ENCODE data around the gene JAKMIP3.

The JAKMIP3 gene

DNA sequence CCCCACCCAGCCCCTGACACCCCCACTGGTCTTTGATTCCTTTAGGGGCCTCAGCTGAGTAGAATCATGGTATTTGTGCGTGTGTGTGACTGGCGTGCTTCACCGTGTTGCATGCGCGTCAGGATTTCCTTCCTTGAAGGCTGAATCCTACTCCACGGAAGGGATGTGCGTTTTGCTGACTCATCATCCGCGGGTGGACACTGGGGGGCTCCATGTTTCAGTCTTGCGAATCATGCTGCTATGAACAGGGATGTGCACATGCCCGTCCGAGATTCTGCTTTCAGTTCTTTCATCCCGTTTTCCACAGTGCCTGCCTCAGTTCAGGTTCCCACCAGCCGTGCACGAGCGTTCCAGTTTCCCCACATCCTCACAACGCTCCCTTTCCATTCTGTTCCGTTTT is 20.9 kb upstream of the JAKMIP3 start:
- DNase-seq = no peak

- peak; percentile 23 for DNase-seq
Measured at GRCh38 chr10:132045324-132045723, 20.4 kb upstream of the JAKMIP3 start.

DNA sequence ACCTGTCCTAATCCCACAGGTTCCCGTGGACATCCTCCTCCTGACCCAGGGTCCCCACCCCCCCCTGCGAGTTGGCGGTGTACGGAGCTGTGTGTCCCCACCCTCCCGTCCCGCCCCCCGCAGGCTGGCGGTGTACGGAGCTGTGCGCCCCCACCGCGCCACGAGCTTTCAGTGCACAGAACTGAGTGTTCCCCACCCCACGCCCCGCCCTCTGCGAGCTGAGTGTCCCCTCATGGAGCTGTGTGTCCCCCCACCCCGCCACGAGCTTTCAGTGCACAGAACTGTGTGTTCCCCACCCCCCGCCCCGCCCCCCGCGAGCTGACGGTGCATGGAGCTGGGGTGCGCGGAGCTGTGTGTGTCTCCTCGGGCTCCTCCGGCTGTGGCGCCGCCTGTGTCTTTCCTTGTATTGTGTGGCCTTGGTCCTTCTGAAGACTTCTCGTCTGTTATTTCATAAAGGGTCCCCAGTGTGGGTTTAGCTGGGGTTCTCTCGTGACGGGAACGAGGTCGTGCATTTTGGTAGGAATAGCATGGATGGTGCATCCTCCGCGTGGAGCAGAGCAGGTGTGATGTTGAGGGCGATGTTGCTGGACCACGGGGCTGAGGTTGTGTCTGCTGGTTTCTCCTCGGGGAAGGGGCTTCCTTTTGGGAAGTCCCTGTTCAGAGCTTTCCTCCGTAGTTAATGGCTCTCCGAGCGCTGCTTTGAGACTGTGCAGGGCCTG is 18.0 kb upstream of the JAKMIP3 start:
- no peak for DNase-seq

DNA sequence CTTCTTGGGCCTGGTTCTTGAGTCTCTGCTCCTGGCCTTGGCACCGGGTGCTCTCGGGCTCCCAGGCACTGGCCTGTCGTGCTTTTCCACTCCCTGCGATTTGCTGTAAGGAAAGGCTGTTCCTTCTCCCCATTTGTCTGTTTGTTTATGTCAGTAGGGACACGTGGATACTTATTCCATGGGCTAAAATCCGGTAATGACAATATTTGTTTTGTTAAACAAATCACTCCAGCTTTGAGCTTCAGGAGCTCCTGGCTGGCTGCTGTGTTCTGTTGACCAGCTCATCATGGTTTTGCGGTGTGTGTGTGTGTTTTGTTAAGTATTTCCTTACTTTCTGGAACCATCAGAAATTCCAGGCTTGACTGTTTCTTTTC is 17.5 kb upstream of the JAKMIP3 start:
- DNase-seq = no peak

GRCh38 chr10:132050191-132050590 is 15.6 kb upstream of the JAKMIP3 start:
- DNase-seq = no peak

DNA sequence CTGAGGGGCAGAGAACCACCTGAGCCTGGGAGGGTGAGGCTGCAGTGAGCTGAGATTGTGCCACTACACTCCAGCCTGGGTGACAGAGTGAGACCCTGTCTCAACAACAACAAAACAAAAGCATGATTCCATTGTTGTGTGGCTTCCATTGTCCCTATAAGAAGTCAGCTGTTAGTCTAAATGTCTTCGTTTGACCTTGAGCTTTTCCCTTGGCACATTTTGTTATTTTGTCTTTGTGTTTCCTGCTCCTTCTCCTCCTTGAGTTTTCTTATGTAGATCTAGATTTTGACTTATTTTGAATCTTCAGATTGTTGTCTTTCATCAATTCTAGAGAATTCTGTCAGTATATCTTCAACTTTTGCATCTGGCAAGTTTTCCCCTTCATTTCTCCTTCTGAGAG is 13.6 kb upstream of the JAKMIP3 start:
- no peak for DNase-seq

GRCh38 chr10:132054564-132054963 is 11.2 kb upstream of the JAKMIP3 start:
- no peak for DNase-seq

GRCh38 chr10:132055616-132056015 is 10.1 kb upstream of the JAKMIP3 start:
- no peak for DNase-seq

GRCh38 chr10:132056663-132057062 is 9.1 kb upstream of the JAKMIP3 start:
- DNase-seq = no peak

GRCh38 chr10:132057191-132057681 is 8.5 kb upstream of the JAKMIP3 start:
- no peak for DNase-seq

DNA sequence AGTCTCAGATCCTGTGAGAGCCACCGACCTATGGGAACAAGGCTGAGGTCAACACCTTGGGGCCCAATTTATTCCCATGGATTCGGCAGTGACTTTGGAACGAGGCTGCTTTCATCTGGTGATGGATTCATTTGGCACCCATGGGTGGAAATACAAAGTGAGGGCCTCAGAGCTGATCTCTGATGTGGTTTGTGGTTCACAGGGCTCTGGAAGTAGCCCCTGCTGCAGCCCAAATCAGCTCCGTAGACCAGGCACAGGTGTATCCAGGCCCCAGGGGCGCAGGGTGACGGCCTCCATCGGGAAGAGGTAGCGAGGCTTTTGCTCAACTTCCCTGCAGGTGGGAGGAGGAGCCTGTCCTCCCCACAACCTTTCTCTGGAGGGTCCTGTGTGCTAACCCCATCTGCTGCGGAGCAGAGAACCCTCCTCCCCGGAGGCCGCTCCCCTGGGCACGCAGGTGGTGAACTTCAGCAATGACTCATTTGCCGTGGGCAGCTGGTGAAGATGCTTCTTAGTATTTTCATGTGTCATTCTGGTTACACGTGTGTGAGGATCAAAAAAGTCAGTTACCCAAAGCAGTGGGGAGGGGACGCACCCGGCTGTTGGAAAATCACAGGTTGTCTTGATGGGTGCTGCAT is 7.5 kb upstream of the JAKMIP3 start:
- peak; percentile 64 for DNase-seq

DNA sequence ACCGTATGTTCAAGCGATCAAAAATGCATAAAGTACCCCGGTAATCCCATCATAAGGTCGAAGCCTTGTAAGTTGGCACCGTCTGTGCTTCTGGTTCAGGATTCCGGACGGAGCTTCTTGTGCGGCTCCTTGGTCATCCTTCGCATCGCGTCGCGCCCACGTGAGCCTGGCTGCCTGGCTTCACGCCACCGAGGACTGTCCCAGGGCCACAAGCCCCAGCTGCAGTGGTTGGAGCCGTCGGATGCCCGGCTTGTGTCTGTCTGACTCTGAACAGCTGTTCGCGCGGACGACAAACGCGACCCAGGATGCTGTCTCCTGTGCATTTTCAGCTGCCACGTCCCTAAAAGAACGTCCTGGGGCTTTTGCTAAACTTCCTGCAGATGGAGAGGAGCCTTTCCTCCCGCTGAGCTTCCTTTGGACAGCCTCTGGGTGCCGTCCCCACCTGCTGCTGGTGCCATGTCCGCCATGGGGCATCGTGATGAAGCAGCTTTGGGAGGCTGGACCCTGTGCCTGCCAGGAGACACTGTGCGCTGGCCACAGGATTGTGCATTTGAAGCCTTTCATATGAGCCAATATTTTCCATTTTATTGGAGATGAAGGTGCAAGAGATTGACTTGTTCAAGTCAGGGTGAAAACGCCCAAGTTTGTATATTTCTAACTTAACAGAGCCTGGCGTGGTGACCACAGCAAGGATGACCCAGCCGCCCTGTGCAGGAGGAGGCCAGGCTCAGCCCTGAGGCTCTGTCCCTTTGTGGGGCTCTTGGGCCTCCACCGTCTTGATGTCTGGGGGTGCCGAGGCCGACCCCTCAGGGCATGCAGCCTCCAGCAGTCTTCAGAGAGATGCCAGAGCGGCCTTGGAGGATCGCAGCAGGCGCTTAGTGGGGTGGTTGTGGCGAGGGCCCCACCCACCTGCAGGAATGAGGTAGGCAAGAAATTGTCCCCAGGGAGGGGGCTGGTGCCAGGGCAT is 6.7 kb upstream of the JAKMIP3 start:
- peak; percentile 31 for DNase-seq

GRCh38 chr10:132059760-132060508 is 5.8 kb upstream of the JAKMIP3 start:
- DNase-seq = no peak

DNA sequence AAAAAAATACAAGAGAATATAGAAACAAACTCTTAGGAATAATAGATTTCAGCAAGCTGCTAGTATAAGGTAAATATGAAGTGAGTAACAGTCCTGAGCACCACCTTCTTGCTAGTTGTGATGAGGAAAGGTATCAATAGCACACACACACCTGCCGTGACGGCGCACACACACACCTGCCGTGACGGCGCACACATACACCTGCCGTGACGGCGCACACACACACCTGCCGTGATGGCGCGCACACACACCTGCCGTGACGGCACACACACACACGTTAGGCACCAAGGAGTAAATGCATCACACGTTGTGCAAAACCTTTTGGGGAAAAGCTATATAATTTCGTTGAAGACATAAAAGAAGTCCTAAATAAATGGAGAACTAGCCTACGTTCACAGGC is 4.7 kb upstream of the JAKMIP3 start:
- no peak for DNase-seq

DNA sequence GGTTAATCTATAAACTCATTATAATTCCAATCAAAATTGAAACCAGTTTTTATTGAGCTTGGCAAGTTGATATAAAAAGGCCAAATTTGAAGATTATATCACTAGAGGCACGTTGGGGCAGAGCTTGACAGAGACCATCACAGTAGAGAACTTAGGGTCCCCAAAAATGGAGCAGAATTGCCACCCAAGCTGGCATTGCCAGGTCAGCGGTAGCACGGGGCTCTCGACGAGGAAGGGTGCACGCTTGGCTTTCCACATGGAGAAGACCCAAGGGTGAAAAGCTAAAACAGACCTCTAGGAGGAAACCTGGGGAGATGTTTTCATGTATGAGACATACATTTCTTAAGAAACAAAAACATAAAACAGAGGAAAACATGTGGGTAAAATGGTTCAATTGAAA is 4.3 kb upstream of the JAKMIP3 start:
- no peak for DNase-seq

GRCh38 chr10:132062116-132062515 is 3.6 kb upstream of the JAKMIP3 start:
- DNase-seq = no peak

- DNase-seq = no peak
Measured at GRCh38 chr10:132062641-132063390, 2.9 kb upstream of the JAKMIP3 start.

DNA sequence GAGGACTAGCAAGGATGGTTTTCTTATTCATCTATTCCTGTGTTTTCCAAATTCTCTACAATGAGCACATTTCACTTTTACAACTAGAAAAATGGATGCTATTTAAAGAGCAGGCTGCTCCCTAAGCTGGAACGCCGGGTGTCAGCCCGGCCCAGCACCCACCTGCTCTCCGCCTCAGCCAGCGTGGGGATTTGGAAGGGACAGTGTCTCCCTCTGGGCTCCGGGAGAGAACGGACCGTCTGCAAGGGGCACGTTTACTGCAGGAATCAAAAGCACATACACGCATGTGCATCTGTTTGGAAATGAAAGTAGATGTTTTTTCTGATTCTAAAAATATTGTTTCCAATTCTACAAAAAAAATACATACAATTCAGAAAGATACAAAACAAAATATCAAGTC is 2.3 kb upstream of the JAKMIP3 start:
- DNase-seq = no peak

- no peak for DNase-seq
Measured at GRCh38 chr10:132064082-132064755, 1.5 kb upstream of the JAKMIP3 start.

DNA sequence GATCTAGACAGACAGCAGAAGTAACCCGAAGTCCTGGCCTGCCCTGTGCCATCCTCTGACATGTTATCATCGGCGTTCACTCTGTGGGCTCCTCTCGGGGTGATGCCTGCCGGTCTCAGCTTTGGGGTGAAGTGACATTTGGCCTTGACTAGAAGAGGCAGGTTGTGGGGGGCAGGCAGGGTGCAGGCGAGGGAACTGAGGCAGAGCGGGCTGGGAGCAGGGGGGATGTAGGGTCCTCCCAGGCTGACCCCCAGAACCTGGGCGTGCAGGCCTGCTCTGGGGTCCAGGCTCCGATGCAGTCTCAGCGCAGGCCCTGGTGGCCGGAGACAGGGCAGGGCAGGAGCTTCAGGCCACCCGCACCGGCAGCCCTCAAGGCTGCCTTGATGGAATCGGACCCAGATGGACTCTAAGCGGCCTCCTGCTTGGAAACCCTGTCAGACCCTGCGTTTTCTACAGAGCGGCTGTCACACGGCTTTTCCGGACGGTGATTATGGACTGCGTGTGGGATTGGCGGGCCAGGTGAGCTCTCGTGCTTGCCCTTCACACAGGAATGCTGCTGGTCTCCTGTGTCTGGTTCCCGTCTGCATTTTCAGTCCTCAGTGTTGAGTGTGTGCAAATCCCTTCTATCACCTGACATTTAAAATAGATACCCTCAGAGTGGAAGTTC is 842 bp upstream of the JAKMIP3 start:
- DNase-seq = no peak

DNA sequence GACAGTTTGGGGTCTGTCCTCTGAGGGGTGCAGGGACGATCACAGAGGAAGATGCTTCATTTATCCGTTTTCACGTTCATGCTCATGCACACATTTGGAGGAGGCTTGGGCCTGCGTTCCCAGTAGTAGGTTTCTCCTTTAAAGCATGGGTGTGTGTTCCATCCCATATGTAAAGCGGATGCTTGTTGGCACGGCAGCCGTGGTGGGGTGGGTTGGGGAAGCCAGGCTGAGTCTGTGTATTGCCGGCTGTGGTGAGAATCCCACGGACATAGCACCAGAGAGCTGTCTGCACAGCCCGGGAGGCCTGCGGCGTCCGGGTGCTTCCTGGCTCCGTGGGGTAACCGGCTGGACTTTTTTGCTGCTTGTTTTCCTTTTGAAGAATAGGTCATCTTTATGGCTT is 440 bp downstream of the JAKMIP3 start:
- DNase-seq = no peak
